H9 (cell line): ENCODE results near the gene PANK2. TPM values are rescaled to one million over a fixed set of nuclear protein-coding genes. Genes with fewer than 3 reads are reported as not detected.
A peak's percentile ranks its signal among the peaks of the same experiment; 100 is the strongest.

ENCODE experiments used
- DNase-seq: peaks from one replicate; pipeline ENCODE4 v3.0.0-alpha.2; 2017
- H2AFZ ChIP-seq: one replicate; pipeline ENCODE4 v1.6.1; 2013; ENCODE audit warnings: mild to moderate bottlenecking, low read length, control low read depth, moderate library complexity
- H2AK5ac ChIP-seq: 2 replicates; pipeline ENCODE4 v1.6.1; 2013; ENCODE audit warnings: low read length, control low read depth, mixed read lengths; ENCODE audit not compliant: insufficient read length
- H2BK120ac ChIP-seq: one replicate; pipeline ENCODE4 v1.6.1; 2013; ENCODE audit warnings: low read depth, mild to moderate bottlenecking, low read length, control low read depth, inconsistent platforms; ENCODE audit not compliant: poor library complexity, severe bottlenecking
- H2BK12ac ChIP-seq: 2 replicates; pipeline ENCODE4 v1.6.1; 2013; ENCODE audit warnings: low read length, control low read depth, mixed read lengths, low read depth; ENCODE audit not compliant: insufficient read length
- H2BK15ac ChIP-seq: 2 replicates; pipeline ENCODE4 v1.6.1; 2013; ENCODE audit warnings: low read depth, low read length, control low read depth
- H2BK20ac ChIP-seq: one replicate; pipeline ENCODE4 v1.6.1; 2013; ENCODE audit warnings: low read depth, mild to moderate bottlenecking, low read length, control low read depth, inconsistent platforms; ENCODE audit not compliant: poor library complexity, severe bottlenecking
- H2BK5ac ChIP-seq: 2 replicates; pipeline ENCODE4 v1.6.1; 2013; ENCODE audit warnings: low read length, control low read depth, mixed read lengths; ENCODE audit not compliant: insufficient read length
- H3K14ac ChIP-seq: 2 replicates; pipeline ENCODE4 v1.6.1; 2013; ENCODE audit warnings: low read length, control low read depth; ENCODE audit not compliant: insufficient read depth
- H3K18ac ChIP-seq: 2 replicates; pipeline ENCODE4 v1.6.1; 2013; ENCODE audit warnings: low read depth, mild to moderate bottlenecking, mixed read lengths, low read length, control low read depth; ENCODE audit not compliant: insufficient read length
- H3K23ac ChIP-seq: 2 replicates; pipeline ENCODE4 v1.6.1; 2013; ENCODE audit warnings: low read length, control low read depth, mixed read lengths, low read depth; ENCODE audit not compliant: insufficient read length
- H3K23me2 ChIP-seq: 2 replicates; pipeline ENCODE4 v1.6.1; 2013; ENCODE audit warnings: low read depth, mild to moderate bottlenecking, mixed read lengths, low read length, control low read depth; ENCODE audit not compliant: insufficient read length, poor library complexity, severe bottlenecking
- H3K27ac ChIP-seq: 2 replicates; pipeline ENCODE4 v1.5.1; 2013; ENCODE audit warnings: low read length, control low read depth, mixed read lengths, low read depth; ENCODE audit not compliant: insufficient read length
- H3K27me3 ChIP-seq: 2 replicates; pipeline ENCODE4 v1.6.1; 2013; ENCODE audit warnings: low read length, control low read depth, inconsistent platforms; ENCODE audit not compliant: insufficient read depth
- H3K4ac ChIP-seq: 2 replicates; pipeline ENCODE4 v1.6.1; 2013; ENCODE audit warnings: low read depth, mild to moderate bottlenecking, control low read depth, inconsistent platforms, low read length, moderate library complexity
- H3K4me1 ChIP-seq: 2 replicates; pipeline ENCODE4 v1.6.1; 2013; ENCODE audit warnings: low read length, control low read depth, inconsistent platforms; ENCODE audit not compliant: insufficient read depth
- H3K4me2 ChIP-seq: 2 replicates; pipeline ENCODE4 v1.6.1; 2013; ENCODE audit warnings: low read length, control low read depth, mixed read lengths; ENCODE audit not compliant: insufficient read length, insufficient read depth
- H3K56ac ChIP-seq: 2 replicates; pipeline ENCODE4 v1.6.1; 2013; ENCODE audit warnings: low read depth, mild to moderate bottlenecking, mixed read lengths, low read length, control low read depth; ENCODE audit not compliant: insufficient read length
- H3K79me1 ChIP-seq: 2 replicates; pipeline ENCODE4 v1.6.1; 2013; ENCODE audit warnings: low read depth, mild to moderate bottlenecking, moderate library complexity, low read length, control low read depth, inconsistent platforms; ENCODE audit not compliant: insufficient read depth, poor library complexity, severe bottlenecking
- H3K79me2 ChIP-seq: 2 replicates; pipeline ENCODE4 v1.6.1; 2013; ENCODE audit warnings: low read length, control low read depth, inconsistent platforms; ENCODE audit not compliant: insufficient read depth
- H3K9ac ChIP-seq: 2 replicates; pipeline ENCODE4 v1.6.1; 2013; ENCODE audit warnings: low read length, control low read depth, mixed read lengths; ENCODE audit not compliant: insufficient read length; ENCODE audit errors: extremely low read depth
- H3K9me3 ChIP-seq: one replicate; pipeline ENCODE4 v1.6.1; 2013; ENCODE audit warnings: low read depth, low read length, inconsistent platforms; ENCODE audit not compliant: control insufficient read depth
- H3T11ph ChIP-seq: one replicate; pipeline ENCODE4 v1.6.1; 2013; ENCODE audit warnings: mild to moderate bottlenecking, low read length, control low read depth, inconsistent platforms
- H4K20me1 ChIP-seq: one replicate; pipeline ENCODE4 v1.6.1; 2013; ENCODE audit not compliant: control insufficient read depth, insufficient read length, insufficient read depth
- H4K5ac ChIP-seq: 2 replicates; pipeline ENCODE4 v1.6.1; 2013; ENCODE audit warnings: low read depth, mild to moderate bottlenecking, mixed read lengths, low read length, control low read depth; ENCODE audit not compliant: insufficient read length
- H4K8ac ChIP-seq: replicated peaks from 2 replicates; pipeline ENCODE4 v1.6.1; 2013; ENCODE audit warnings: low read length, control low read depth, mixed read lengths, low read depth; ENCODE audit not compliant: insufficient read length
- H4K91ac ChIP-seq: 2 replicates; pipeline ENCODE4 v1.6.1; 2013; ENCODE audit warnings: low read depth, mild to moderate bottlenecking, moderate library complexity, mixed read lengths, low read length, control low read depth; ENCODE audit not compliant: insufficient read length
- H3K27ac Mint-ChIP-seq, 3 experiments: 2 replicates in 2 of 3; 3 replicates in 1 of 3; pipeline ENCODE4 v1.8.0; 2020 to 2021; ENCODE audit warnings: mixed read lengths in 3 of 3, mild to moderate bottlenecking in 1 of 3, moderate library complexity in 1 of 3
- H3K27me3 Mint-ChIP-seq: 2 replicates; pipeline ENCODE4 v1.8.0; 2021; ENCODE audit warnings: low read depth, mild to moderate bottlenecking, moderate library complexity, mixed read lengths
- H3K36me3 Mint-ChIP-seq, 3 experiments: 2 replicates in 2 of 3; 3 replicates in 1 of 3; pipeline ENCODE4 v1.8.0; 2020 to 2021; ENCODE audit warnings: low read depth in 3 of 3, mixed read lengths in 3 of 3; ENCODE audit not compliant: insufficient read depth in 1 of 3
- H3K4me1 Mint-ChIP-seq, 2 experiments: 2 replicates each; pipeline ENCODE4 v1.8.0; 2020; ENCODE audit warnings: mixed read lengths in 2 of 2
- H3K4me3 Mint-ChIP-seq, 2 experiments: 2 replicates in 1 of 2; 3 replicates in 1 of 2; pipeline ENCODE4 v1.8.0; 2020 to 2021; ENCODE audit warnings: mild to moderate bottlenecking in 2 of 2, mixed read lengths in 2 of 2, moderate library complexity in 1 of 2
- H3K9me3 Mint-ChIP-seq, 2 experiments: 2 replicates in 1 of 2; 3 replicates in 1 of 2; pipeline ENCODE4 v1.8.0; 2020; ENCODE audit warnings: mild to moderate bottlenecking in 2 of 2, mixed read lengths in 2 of 2, moderate library complexity in 1 of 2
- WGBS: extraction: QIAGEN DNeasy Blood & Tissue Kit; methylation state at CpG from one replicate; pipeline ENCODE4 v1.1.7; 2013; ENCODE audit warnings: missing lambda C conversion rate, low lambda C conversion rate, mixed read lengths; ENCODE audit not compliant: insufficient read length; ENCODE audit errors: extremely low coverage; 5-methylcytosine and 5-hydroxymethylcytosine counted together
- total RNA-seq: library from RNA; stranded (reverse); gene quantifications from 2 replicates; pipeline ENCODE4 v1.2.1, GENCODE V29; 2021
- TF ChIP-seq, protein P1 (sequence below): fragments of 200-600 bp; sonication (generic); conservative IDR thresholded peaks from 3 replicates; pipeline ENCODE4 v1.8.0; 2021; ENCODE audit warnings: antibody characterized with exemption, mild to moderate bottlenecking

PANK2 gene
- total RNA-seq, 1 experiment from 2014 or later = 65.4 TPM

- Histone ChIP-seq H4K20me1 (no peaks in the 10 kb centered on the region), H3T11ph (no peak overlapping the region), H3K27me3 (no peaks in the 10 kb centered on the region), H4K91ac (no peak overlapping the region), H3K4ac (no peak overlapping the region), H2AK5ac (no peak overlapping the region), H3K23me2 (peaks cover 20% of the 10 kb centered on the region), H3K9ac (no peak overlapping the region), H3K79me2 (peaks cover 36% of the 10 kb centered on the region), H4K8ac (no peak overlapping the region), H2BK120ac (no peak overlapping the region), H3K18ac (no peak overlapping the region), H2AFZ (no peak overlapping the region), H2BK12ac (no peak overlapping the region), H3K9me3 (no peaks in the 10 kb centered on the region), H3K79me1 (no peaks in the 10 kb centered on the region), H3K4me1 (peaks cover 4% of the 10 kb centered on the region; the same call in 1 of the 2 replicates), H3K27ac (peak overlapping the region; percentile 67), H2BK20ac (no peak overlapping the region), H2BK5ac (no peak overlapping the region), H3K56ac (no peak overlapping the region), H3K14ac (no peak overlapping the region), H4K5ac (no peak overlapping the region), H3K4me2 (peak overlapping the region; percentile 53), H3K23ac (no peak overlapping the region), H2BK15ac (no peak overlapping the region)
- Mint-ChIP-seq H3K27me3 (no peaks in the 10 kb centered on the region), H3K4me3 (peak overlapping the region; percentile 82 to 92), H3K4me1 (peaks cover 33 to 37% of the 10 kb centered on the region in 2 experiments), H3K27ac (peak overlapping the region; percentile 95 to 98 (median 95); a peak in 6 of 7 replicates), H3K36me3 (peaks cover 24 to 42% (median 27%) of the 10 kb centered on the region in 3 experiments), H3K9me3 (peaks cover 4 to 5% of the 10 kb centered on the region in 2 experiments; a peak in 2 of 5 replicates)
- TF ChIP-seq, protein P1, sequence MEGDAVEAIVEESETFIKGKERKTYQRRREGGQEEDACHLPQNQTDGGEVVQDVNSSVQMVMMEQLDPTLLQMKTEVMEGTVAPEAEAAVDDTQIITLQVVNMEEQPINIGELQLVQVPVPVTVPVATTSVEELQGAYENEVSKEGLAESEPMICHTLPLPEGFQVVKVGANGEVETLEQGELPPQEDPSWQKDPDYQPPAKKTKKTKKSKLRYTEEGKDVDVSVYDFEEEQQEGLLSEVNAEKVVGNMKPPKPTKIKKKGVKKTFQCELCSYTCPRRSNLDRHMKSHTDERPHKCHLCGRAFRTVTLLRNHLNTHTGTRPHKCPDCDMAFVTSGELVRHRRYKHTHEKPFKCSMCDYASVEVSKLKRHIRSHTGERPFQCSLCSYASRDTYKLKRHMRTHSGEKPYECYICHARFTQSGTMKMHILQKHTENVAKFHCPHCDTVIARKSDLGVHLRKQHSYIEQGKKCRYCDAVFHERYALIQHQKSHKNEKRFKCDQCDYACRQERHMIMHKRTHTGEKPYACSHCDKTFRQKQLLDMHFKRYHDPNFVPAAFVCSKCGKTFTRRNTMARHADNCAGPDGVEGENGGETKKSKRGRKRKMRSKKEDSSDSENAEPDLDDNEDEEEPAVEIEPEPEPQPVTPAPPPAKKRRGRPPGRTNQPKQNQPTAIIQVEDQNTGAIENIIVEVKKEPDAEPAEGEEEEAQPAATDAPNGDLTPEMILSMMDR = no peak
- no CpG with 5 or more reads among the region's 15 CpGs for WGBS
- no peak for DNase-seq
Measured at GRCh38 chr20:3887876-3888620, 1.1 kb upstream of the PANK2 start.
